ENCODE results near the gene ARPC1A.

GRCh38 chr7:99371376-99371920, 45.8 kb downstream of the ARPC1A start:
- no peak for TF ChIP-seq CTCF (conservative IDR thresholded peaks at IDR 0.05; ENCODE audit: low read length)
- no peak for TF ChIP-seq EZH2phosphoT487 (IDR thresholded peaks at IDR 0.05; ENCODE audit: borderline replicate concordance)
